Glomerular visceral epithelial cell (primary cell): ENCODE data around the gene PQBP1.

ENCODE experiments used
- DNase-seq: peaks from one replicate; pipeline ENCODE4 v3.0.0-alpha.2; 2016; ENCODE audit errors: extremely low spot score

PQBP1 gene

DNA sequence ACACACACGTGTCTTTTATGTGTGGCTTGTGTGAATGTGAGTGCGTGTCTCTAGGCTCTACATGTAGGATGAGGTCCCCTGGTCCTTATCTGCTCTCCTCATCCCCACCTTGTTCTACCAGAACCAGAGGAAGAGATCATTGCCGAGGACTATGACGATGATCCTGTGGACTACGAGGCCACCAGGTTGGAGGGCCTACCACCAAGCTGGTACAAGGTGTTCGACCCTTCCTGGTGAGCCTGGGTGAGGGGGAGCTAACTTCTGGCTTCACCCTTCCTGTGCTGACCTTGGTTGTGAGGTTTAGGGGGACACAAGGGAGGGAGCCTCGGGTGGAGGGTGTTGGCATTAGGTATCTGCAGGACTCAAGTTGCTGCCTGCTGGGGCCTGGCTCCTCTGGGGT, 3.3 kb downstream of the PQBP1 start:
- DNase-seq, result no peak

DNA sequence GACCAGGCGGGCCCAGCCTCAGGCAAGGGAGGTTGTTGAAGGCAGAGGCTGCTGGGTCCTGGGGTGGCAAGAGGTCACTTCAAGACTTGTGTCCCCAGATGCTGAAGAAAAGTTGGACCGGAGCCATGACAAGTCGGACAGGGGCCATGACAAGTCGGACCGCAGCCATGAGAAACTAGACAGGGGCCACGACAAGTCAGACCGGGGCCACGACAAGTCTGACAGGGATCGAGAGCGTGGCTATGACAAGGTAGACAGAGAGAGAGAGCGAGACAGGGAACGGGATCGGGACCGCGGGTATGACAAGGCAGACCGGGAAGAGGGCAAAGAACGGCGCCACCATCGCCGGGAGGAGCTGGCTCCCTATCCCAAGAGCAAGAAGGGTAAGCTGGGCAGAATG, 4.4 kb downstream of the PQBP1 start:
- DNase-seq, result no peak

DNA sequence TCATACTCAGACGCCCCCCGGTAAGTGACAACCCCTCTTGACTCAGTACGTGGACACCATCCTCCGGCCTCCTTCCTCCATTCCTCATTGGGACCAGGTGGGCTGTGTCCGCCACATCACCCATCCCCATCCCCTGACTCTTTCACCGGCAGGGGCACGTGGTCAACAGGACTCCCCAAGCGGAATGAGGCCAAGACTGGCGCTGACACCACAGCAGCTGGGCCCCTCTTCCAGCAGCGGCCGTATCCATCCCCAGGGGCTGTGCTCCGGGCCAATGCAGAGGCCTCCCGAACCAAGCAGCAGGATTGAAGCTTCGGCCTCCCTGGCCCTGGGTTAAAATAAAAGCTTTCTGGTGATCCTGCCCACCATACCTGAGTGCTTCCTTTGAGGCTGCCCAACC, 5.0 kb downstream of the PQBP1 start:
- no peak for DNase-seq

DNA sequence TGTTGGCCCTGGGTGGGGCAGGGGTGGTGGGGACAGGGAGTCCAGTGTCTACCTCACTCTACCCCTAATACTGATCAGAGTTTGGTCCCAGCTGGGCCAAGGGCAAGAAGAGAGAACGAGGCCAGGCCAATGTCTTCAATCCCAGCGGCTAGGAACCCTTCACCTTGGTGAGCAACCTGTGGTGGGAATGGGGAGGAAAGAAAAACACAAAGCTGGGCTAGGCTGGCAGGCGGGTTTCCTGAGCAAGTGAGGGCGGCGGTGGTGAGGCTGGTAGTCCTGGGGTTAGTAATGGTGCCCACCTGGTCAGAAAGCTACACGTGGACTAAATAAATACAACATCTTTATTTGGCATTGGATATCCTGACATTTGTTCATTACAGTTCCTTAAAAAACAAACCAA, 5.6 kb downstream of the PQBP1 start:
- DNase-seq, result no peak

- DNase-seq, result no peak
Observed at GRCh38 chrX:48904180-48904579, 6.5 kb downstream of the PQBP1 start.

DNA sequence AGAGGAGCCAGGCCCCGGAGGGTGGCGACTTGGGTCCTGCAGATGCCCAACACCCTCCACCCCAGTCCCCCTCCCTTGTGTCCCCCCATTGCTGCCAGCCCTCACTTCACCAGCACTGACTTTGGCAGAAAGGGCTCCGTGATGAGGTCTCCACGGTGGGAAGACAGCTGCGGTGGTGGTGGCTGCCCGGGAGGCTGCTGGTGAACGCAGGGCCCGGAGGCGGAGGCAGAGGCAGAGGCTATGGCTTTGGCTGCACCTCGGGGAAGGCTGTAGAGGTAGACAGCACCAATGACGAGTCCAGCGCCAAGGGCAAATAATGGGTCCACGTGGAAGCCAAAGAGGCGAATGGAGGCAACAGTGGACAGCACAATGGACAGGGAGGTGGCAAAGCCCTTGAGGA, 6.9 kb downstream of the PQBP1 start:
- DNase-seq, result no peak

GRCh38 chrX:48905090-48905790, 7.5 kb downstream of the PQBP1 start:
- DNase-seq, result no peak

- DNase-seq, result no peak
Observed at GRCh38 chrX:48908600-48908999, 10.9 kb downstream of the PQBP1 start.

DNA sequence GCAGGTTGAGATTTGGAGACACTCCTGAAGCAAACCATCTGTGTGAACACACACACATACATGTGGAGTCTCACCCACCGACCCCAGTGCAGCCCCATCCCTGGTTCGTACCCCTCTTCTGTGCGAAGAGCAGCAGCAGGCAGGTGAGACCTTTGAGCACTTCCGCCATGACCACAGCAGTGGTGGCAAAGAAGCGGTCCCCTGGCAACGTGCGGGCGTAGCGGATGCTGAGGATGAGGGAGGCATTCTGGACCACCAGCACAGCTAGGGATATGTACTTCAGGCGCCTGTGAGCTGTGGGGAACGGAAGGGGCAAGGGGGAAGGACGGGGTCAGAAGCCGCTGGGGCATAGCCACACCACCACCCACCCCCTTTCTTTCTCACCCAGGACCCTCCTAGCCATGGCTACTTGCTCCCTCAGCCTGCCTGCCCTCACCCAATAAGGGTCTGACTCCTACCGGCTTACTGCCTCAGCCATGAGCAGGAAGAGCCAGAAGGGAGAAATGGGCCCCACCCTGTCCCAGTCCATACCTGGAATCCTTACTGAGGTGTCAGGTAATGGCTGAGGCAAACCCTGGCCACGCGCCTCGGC, 12.1 kb downstream of the PQBP1 start:
- no peak for DNase-seq

DNA sequence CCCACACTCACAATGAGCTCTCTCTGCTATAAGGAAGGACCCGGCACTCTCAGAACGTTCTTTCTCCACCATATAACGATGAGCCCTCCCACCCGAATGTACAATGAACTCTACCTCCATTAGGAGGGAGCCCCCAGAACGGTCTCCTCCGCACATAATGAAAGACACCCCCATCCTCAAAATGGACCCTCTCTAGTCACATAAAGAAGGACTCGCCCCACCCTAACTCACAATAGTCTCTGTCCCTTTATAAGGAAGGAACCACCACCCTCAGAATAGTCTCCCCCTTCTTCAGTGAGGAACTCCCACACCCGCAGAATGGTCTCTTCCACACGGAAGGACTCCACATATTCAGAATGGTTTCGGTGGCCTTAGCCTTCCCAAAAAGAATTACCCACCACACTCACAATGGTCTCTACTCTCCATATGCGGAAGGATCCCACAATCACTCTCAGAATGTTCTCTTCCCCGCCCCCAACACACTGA, 13.2 kb downstream of the PQBP1 start:
- no peak for DNase-seq

DNA sequence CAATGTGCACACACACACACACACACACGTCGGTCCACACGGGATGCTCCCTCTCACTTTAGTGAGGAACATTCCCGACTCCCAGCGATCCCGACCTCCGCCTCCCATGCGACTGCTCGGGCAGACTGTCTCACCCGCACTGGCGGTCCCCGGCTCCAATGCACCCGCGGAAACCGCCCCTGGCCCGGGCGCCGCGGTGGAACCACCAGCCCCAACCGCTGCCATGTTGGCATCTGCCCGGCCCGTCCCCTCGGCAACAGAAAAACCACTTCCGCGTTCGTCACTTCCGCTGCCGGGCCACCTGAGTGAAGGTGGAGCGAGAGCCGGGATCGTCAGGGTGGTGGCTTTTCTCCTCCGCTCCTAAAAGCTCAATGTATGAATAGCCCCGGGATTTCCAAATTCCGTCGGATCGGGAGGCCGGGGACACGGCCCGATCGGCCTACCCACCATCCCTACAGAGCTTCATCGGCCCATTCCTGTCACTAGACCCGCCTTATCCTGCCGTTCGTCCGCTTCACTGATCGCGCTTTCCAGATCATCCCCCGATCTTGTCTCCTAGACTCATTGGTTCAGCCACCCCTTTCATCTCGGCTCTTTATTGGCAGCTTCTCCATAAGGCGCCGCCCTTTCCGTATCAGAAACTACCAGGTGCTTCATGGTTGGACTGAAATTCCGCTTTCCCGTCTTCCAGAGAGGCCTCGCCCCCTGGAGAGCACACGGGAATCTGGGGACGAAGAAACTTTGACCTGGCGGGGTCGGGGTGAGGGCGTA, 13.9 kb downstream of the PQBP1 start, which contains the start of gene SLC35A2:
Gene SLC35A2 (minus strand): TSS at position 235 of the 771 bp plus-strand sequence. CDS start 10 bp downstream, at position 225.
- DNase-seq, result peak; percentile 79

DNA sequence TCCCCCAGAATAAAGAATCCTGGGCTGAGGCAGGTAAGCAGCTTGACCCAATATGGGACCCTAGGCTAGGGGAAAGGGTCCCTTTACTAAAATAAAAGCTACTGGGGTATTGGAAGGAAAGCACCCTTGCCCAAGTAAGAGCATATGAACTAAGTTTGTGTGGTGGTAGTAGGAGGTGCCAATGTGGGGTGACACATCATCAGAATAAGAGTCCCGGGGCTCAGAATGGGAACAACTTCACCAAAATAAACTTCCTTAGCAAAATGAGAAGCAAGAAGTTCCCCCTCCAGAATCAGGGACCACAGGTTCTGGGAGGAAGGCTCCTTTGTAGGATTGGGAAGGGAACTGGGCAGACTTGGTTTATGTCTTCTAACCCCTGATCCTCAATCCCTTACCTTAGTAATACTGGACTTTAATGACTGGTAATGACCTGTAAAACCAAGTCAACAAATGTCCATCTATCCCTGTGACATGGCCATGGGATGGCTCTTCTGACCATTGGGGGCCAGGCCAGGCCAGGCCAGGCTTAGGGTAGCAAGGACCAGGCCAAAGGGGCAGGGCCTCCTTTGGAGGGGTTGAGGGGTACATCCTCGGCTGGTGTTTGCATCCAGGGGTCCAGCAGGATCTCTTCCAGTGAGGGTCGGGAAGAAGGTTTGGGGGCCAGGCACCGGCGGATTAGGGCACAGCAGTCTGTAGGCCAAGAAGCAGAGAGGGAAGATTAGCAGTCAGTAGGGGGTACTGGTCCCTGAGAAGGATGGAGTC, 16.1 kb downstream of the PQBP1 start:
- no peak for DNase-seq

GRCh38 chrX:48914593-48915493, 17.1 kb downstream of the PQBP1 start:
- DNase-seq, result no peak

- peak; percentile 86 for DNase-seq
Observed at GRCh38 chrX:48917139-48918001, 19.6 kb downstream of the PQBP1 start.

DNA sequence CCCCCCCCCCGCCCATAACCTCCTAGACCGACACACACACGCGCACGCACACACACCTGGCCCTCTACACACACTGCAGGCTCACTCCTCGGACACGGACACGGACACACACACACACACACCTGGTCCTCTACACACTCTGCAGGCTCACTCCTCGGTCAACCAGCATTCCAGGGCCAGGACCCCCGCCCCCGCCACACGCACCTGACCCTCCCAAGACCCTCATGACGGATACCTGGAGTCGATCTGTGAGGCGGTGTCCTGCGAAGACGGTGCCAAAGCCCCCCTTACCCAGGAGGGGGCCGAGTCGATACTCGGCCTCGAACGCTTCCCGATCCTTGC, 20.5 kb downstream of the PQBP1 start:
- DNase-seq, result no peak

DNA sequence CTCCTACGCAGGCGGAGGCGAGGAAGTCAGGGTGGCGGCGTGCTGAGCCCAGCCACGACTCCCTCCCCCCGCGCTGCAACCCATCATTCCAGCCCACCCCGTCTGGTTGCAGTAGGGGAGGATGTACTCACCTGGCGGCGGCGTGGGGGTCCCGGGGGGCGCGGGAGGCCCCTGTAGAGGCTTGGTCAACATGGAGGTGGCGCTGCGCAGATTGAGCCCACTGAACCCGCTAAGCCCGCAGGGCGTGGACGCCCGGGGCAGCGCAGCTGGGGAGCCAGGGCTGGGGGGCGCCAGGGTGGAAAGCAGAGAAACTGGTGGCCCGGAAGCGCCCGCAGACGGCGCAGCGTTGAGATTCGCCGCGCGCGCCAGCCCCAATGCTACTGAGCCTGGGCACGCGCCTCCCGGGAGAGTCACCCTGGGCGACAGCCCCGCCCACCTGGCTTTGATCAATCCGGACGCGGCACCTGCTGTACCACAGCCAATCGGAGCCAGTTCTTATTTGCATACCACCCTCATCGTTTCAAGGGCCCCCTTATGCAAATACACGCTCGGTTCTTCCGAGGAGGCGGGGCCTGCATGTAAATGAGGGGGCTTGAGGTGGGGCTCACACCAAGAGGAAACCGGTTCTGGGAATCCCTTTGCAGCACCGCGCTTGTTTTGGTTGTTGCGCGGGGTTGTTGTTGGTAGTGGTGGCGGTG, 21.1 kb downstream of the PQBP1 start, which contains the start of gene PIM2:
Gene PIM2 (minus strand): TSS at position 382 of the 698 bp plus-strand sequence. CDS start 190 bp downstream, at position 192.
- peak; percentile 92 for DNase-seq

DNA sequence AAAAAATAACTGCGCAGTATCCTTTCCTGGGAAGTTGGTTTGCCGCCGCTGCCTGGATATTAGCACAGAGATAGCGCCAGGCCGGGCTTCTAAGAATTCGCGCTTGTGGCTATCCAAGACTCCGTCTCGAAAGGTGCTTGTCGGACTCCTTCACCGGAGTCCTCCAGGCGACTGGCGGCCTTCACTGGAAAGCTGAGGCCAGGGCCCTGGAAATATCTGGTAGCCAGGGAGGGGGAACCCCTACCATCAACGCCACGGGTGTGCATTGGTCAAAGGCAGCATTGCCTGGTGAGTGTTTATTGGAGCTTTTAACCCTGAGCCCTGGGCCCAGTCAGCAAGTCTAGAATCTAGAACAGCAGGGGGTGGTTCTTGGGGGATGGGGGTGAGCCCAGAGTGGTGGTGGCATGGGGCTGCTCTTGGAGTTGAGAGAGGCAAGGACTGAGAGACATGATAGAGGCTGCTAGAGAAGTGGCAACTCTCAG, 21.7 kb downstream of the PQBP1 start:
- no peak for DNase-seq

GRCh38 chrX:48919947-48920717, 22.4 kb downstream of the PQBP1 start:
- no peak for DNase-seq
